Astrocyte (in vitro differentiated cells and primary cell): ENCODE measurements around the gene GINS3. TPM values are rescaled to one million over a fixed set of nuclear protein-coding genes. Genes with fewer than 3 reads are reported as not detected.

Source experiments
- DNase-seq: peaks from one replicate; pipeline ENCODE4 v3.0.0-alpha.2; 2010; ENCODE audit warnings: low read depth
- FAIRE-seq: peaks from 2 replicates; lab custom pipeline; 2011; peaks lifted over from hg19 to GRCh38; lab: Jason Lieb, UNC
- H2AFZ ChIP-seq: 2 replicates; pipeline ENCODE4 v1.6.0; 2012; ENCODE audit warnings: low read depth, low read length, inconsistent platforms
- H3K27ac ChIP-seq: 2 replicates; pipeline ENCODE4 v1.5.1; 2011; ENCODE audit warnings: low read depth, low read length, inconsistent platforms
- H3K27me3 ChIP-seq: 2 replicates; pipeline ENCODE4 v1.6.0; 2011; ENCODE audit warnings: low read length, inconsistent platforms; ENCODE audit not compliant: insufficient read depth
- H3K36me3 ChIP-seq: 2 replicates; pipeline ENCODE4 v1.5.1; 2011; ENCODE audit warnings: low read length, inconsistent platforms; ENCODE audit not compliant: insufficient read depth
- H3K4me1 ChIP-seq: 2 replicates; pipeline ENCODE4 v1.5.1; 2011; ENCODE audit warnings: low read length, inconsistent platforms; ENCODE audit not compliant: insufficient read depth
- H3K4me2 ChIP-seq: 2 replicates; pipeline ENCODE4 v1.6.0; 2012; ENCODE audit warnings: low read length, inconsistent platforms
- H3K4me3 ChIP-seq: 2 replicates; pipeline ENCODE4 v1.5.1; 2011; ENCODE audit warnings: low read depth, mild to moderate bottlenecking, low read length, inconsistent platforms; ENCODE audit not compliant: insufficient read depth
- H3K79me2 ChIP-seq: 2 replicates; pipeline ENCODE4 v1.6.0; 2012; ENCODE audit warnings: mild to moderate bottlenecking, low read length, inconsistent platforms; ENCODE audit not compliant: insufficient read depth
- H3K9ac ChIP-seq: 2 replicates; pipeline ENCODE4 v1.6.0; 2012; ENCODE audit warnings: mild to moderate bottlenecking, low read length, inconsistent platforms
- H3K9me3 ChIP-seq: 2 replicates; pipeline ENCODE4 v1.5.1; 2012; ENCODE audit warnings: low read depth, mild to moderate bottlenecking, low read length, inconsistent platforms; ENCODE audit not compliant: insufficient read depth
- H4K20me1 ChIP-seq: 2 replicates; pipeline ENCODE4 v1.6.0; 2012; ENCODE audit warnings: low read length, inconsistent platforms; ENCODE audit not compliant: insufficient read depth
- H3K27ac Mint-ChIP-seq: one replicate; pipeline ENCODE4 v1.8.0; 2021; ENCODE audit warnings: mild to moderate bottlenecking, mixed read lengths; ENCODE audit not compliant: unreplicated experiment
- H3K27me3 Mint-ChIP-seq: one replicate; pipeline ENCODE4 v1.8.0; 2021; ENCODE audit warnings: low read depth, mixed read lengths; ENCODE audit not compliant: unreplicated experiment
- H3K36me3 Mint-ChIP-seq: one replicate; pipeline ENCODE4 v1.8.0; 2021; ENCODE audit warnings: low read depth, mixed read lengths; ENCODE audit not compliant: unreplicated experiment
- H3K4me1 Mint-ChIP-seq: one replicate; pipeline ENCODE4 v1.8.0; 2021; ENCODE audit warnings: low read depth, mixed read lengths; ENCODE audit not compliant: unreplicated experiment
- H3K4me3 Mint-ChIP-seq: one replicate; pipeline ENCODE4 v1.8.0; 2021; ENCODE audit warnings: mild to moderate bottlenecking, moderate library complexity, mixed read lengths; ENCODE audit not compliant: unreplicated experiment
- H3K9me3 Mint-ChIP-seq: one replicate; pipeline ENCODE4 v1.8.0; 2021; ENCODE audit warnings: mild to moderate bottlenecking, mixed read lengths; ENCODE audit not compliant: unreplicated experiment
- CTCF ChIP-seq: IDR thresholded peaks from 2 replicates; pipeline ENCODE4 v1.5.1; 2011; ENCODE audit warnings: low read depth, mild to moderate bottlenecking, inconsistent platforms, low read length, moderate library complexity; ENCODE audit not compliant: insufficient read depth
- EZH2 ChIP-seq: IDR thresholded peaks from 2 replicates; pipeline ENCODE4 v1.6.1; 2012; ENCODE audit warnings: mild to moderate bottlenecking, low read length, inconsistent platforms; ENCODE audit not compliant: insufficient read depth
- total RNA-seq: library from RNA; stranded (reverse); gene quantifications from 2 replicates; pipeline ENCODE4 v1.2.1, GENCODE V29; 2021

Gene GINS3
- total RNA-seq, 1 donor from 2014 or later, result 3.6 TPM

- Histone ChIP-seq H3K36me3 (no peaks in the 10 kb centered on the region), H3K4me2 (no peak overlapping the region), H3K79me2 (no peaks in the 10 kb centered on the region), H3K9ac (no peak overlapping the region), H3K27me3 (peaks cover 24% of the 10 kb centered on the region), H4K20me1 (no peaks in the 10 kb centered on the region), H3K4me1 (no peaks in the 10 kb centered on the region), H3K27ac (no peak overlapping the region), H2AFZ (no peak overlapping the region), H3K9me3 (no peaks in the 10 kb centered on the region), H3K4me3 (no peak overlapping the region)
- Mint-ChIP-seq H3K4me3 (no peak overlapping the region), H3K9me3 (peaks cover 5% of the 10 kb centered on the region), H3K27me3 (peaks cover 7% of the 10 kb centered on the region), H3K4me1 (no peaks in the 10 kb centered on the region), H3K36me3 (no peaks in the 10 kb centered on the region), H3K27ac (no peak overlapping the region)
- TF ChIP-seq EZH2, result no peak
- TF ChIP-seq CTCF, result no peak
- FAIRE-seq (no peak), DNase-seq (no peak)
Observed at GRCh38 chr16:58352690-58353089, 39.6 kb upstream of the GINS3 start.

- Histone ChIP-seq H3K27me3 (no peaks in the 10 kb centered on the region), H3K4me2 (no peak overlapping the region), H3K4me3 (no peak overlapping the region), H3K27ac (no peak overlapping the region), H2AFZ (no peak overlapping the region), H3K79me2 (no peaks in the 10 kb centered on the region), H3K36me3 (no peaks in the 10 kb centered on the region), H4K20me1 (no peaks in the 10 kb centered on the region), H3K4me1 (no peaks in the 10 kb centered on the region), H3K9ac (no peak overlapping the region), H3K9me3 (no peaks in the 10 kb centered on the region)
- no peak for TF ChIP-seq EZH2
- no peak for TF ChIP-seq CTCF
- Mint-ChIP-seq H3K4me1 (no peaks in the 10 kb centered on the region), H3K9me3 (peaks cover 20% of the 10 kb centered on the region), H3K27me3 (peaks cover 4% of the 10 kb centered on the region), H3K4me3 (no peak overlapping the region), H3K27ac (no peak overlapping the region), H3K36me3 (no peaks in the 10 kb centered on the region)
- FAIRE-seq (no peak), DNase-seq (no peak)
Observed at GRCh38 chr16:58360041-58360634, 32.1 kb upstream of the GINS3 start.

GRCh38 chr16:58361726-58362125 lies 30.5 kb upstream of the GINS3 start:
- Mint-ChIP-seq H3K27ac (no peak overlapping the region), H3K4me3 (no peak overlapping the region), H3K36me3 (no peaks in the 10 kb centered on the region), H3K9me3 (peaks cover 20% of the 10 kb centered on the region), H3K27me3 (peaks cover 6% of the 10 kb centered on the region), H3K4me1 (no peaks in the 10 kb centered on the region)
- H3K4me3 ChIP-seq, result no peak overlapping the region
- no peak overlapping the region for H2AFZ ChIP-seq
- H3K27me3 ChIP-seq, result no peaks in the 10 kb centered on the region
- no peaks in the 10 kb centered on the region for H3K36me3 ChIP-seq
- no peaks in the 10 kb centered on the region for H3K4me1 ChIP-seq
- no peaks in the 10 kb centered on the region for H3K9me3 ChIP-seq
- no peak for DNase-seq
- no peak overlapping the region for H3K9ac ChIP-seq
- no peak overlapping the region for H3K4me2 ChIP-seq
- no peak for FAIRE-seq
- H3K27ac ChIP-seq, result no peak overlapping the region
- TF ChIP-seq CTCF (no peak), EZH2 (no peak)
- H3K79me2 ChIP-seq, result no peaks in the 10 kb centered on the region
- H4K20me1 ChIP-seq, result no peaks in the 10 kb centered on the region
